ENCODE measurements around the gene ATXN10.

DNA sequence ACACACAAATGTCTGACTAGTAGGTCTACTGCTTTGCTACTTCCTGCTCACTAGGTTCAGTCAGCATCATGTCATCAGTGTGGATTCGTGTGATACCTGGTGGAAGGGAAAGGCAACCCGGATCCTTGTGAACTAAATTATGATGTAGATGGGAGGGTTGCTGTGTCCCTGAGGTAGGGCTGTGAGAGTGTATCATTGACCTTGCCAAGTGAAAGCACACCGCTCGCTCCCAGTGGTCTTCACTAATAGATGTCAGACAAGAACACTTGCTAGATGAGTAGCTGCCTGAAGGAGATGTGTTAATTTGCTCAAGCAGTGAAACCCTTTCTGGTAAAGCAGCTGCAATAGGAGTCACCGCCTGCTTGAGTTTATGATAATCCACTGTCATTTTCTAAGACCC is 185.9 kb downstream of the ATXN10 start:
- TF ChIP-seq CTCF (conservative IDR thresholded peaks at IDR 0.05), result no peak
- TF ChIP-seq ZFX (IDR thresholded peaks at IDR 0.05), result no peak
